Measurements from ENCODE around the gene AKAP13. TPM values are rescaled to one million over a fixed set of nuclear protein-coding genes. Genes with fewer than 3 reads are reported as not detected.

The AKAP13 gene
- total and polyA plus RNA-seq, 2 of the 8 experiments (the other 6 are each of a cell fraction or from before 2014, with no cell fraction given), result 14.0 to 46.2 TPM

DNA sequence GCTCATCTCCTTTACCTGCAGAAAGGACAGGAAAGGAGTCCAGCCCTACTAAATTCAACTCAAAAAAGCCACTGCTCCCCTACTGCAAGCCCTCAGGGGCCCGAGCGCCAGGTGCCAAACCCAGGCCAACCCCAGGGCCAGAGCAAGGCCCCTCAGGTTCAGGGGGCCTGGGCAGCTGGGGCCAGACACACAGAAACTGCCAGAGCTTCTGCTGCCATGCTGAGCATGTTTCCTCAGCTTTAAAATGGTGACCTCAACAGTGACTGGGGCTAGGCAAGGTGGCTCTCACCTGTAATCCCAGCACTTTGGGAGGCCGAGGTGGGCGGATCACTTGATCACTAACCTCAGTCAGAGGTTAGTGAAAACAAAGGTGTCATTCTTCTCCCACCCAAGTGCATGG, 375.5 kb downstream of the AKAP13 start:
- H3K56ac ChIP-seq (replicated peaks; ENCODE audit: insufficient read length, low read depth, low read length), result no peak overlapping the region
- POLR2A ChIA-PET (ENCODE audit: partially characterized antibody), result interaction anchor here (0.5 kb wide), 1 partner anchor 58 kb away, joined by 4 read pairs; no protein-coding TSS in a partner anchor
- no peak overlapping the region for H2BK15ac ChIP-seq (ENCODE audit: low read length)
- no peak overlapping the region for H3K4ac ChIP-seq (replicated peaks; ENCODE audit: insufficient read length, low read depth, low read length)
- H3K23me2 ChIP-seq (ENCODE audit: low read depth, low read length), result peaks cover 2% of the 10 kb centered on the region; the same call in 1 of the 2 replicates
- 96% methylated on average over 4 of the region's 4 CpGs; no CpG with 5 or more reads in 1 of the 2 experiments for WGBS, 2 experiments (ENCODE audit: extremely low coverage in 1 of 2, insufficient coverage in 1 of 2, insufficient read length in 1 of 2, insufficient replicate concordance in 2 of 2, low coverage in 1 of 2, low lambda C conversion rate in 2 of 2, missing lambda C conversion rate in 1 of 2)
- H3K23ac ChIP-seq (ENCODE audit: insufficient read length), result no peak overlapping the region
- no peaks in the 10 kb centered on the region for H3K79me2 ChIP-seq (ENCODE audit: control insufficient read depth in 1 of 2, insufficient read depth in 2 of 2, low read length in 2 of 2)
- H4K5ac ChIP-seq (ENCODE audit: insufficient read length, low read depth, low read length), result no peak overlapping the region
- peaks cover 2 to 10% of the 10 kb centered on the region in 2 experiments for H4K20me1 ChIP-seq (replicated peaks in 1 of 2; ENCODE audit: control insufficient read depth in 1 of 2, insufficient read depth in 2 of 2, low read length in 2 of 2)
- H3K18ac ChIP-seq (ENCODE audit: extremely low read depth, low read length), result no peak overlapping the region
- H3K9me3 ChIP-seq (ENCODE audit: insufficient read depth in 2 of 2, low read depth in 1 of 2, low read length in 1 of 2), result no peaks in the 10 kb centered on the region
- no peak overlapping the region for H2BK5ac ChIP-seq (ENCODE audit: low read depth, low read length)
- peaks cover 5% of the 10 kb centered on the region; the same call in 1 of the 2 replicates for H3K79me1 ChIP-seq (ENCODE audit: low read depth, low read length)
- peaks cover 0 to 7% (median 1%) of the 10 kb centered on the region in 4 experiments; a peak in 3 of 8 replicates for H3K36me3 ChIP-seq (ENCODE audit: control insufficient read depth in 2 of 4, insufficient read depth in 4 of 4, low read length in 3 of 4)
- no peak overlapping the region for H4K91ac ChIP-seq (replicated peaks; ENCODE audit: insufficient read length, low read length)
- H3K27me3 ChIP-seq (replicated peaks in 1 of 4; ENCODE audit: control insufficient read depth in 3 of 4, extremely low read depth in 1 of 4, insufficient read depth in 3 of 4, low read length in 3 of 4), result no peaks in the 10 kb centered on the region
- no peak overlapping the region for H2BK20ac ChIP-seq (ENCODE audit: low read length)
- H2BK120ac ChIP-seq (replicated peaks; ENCODE audit: low read depth, low read length), result no peak overlapping the region
- H3K27ac ChIP-seq (ENCODE audit: low read depth, low read length), result no peak overlapping the region
- no peak overlapping the region for H3K9ac ChIP-seq (replicated peaks in 1 of 4; ENCODE audit: extremely low read depth in 1 of 4, low read depth in 3 of 4, low read length in 3 of 4)
- no peak overlapping the region for H2AK5ac ChIP-seq (ENCODE audit: low read depth, low read length)
- no peak overlapping the region for H4K8ac ChIP-seq (ENCODE audit: extremely low read depth, insufficient read depth, low read length)
- no peak overlapping the region for H2BK12ac ChIP-seq (ENCODE audit: low read depth, low read length)
- H3K14ac ChIP-seq (ENCODE audit: insufficient read length), result no peak overlapping the region
- no peak overlapping the region for H3K4me2 ChIP-seq (ENCODE audit: insufficient read depth in 1 of 2, low read depth in 2 of 2, low read length in 2 of 2)
- FAIRE-seq, result no peak
- no peak overlapping the region for H3K4me3 ChIP-seq (ENCODE audit: extremely low read depth in 1 of 4, insufficient read depth in 2 of 4, low read depth in 3 of 4, low read length in 4 of 4)
- peaks cover 0 to 21% (median 14%) of the 10 kb centered on the region in 4 experiments; a peak in 6 of 7 replicates for H3K4me1 ChIP-seq (replicated peaks in 1 of 4; ENCODE audit: control insufficient read depth in 3 of 4, insufficient read depth in 4 of 4, low read length in 3 of 4)
- H2AFZ ChIP-seq (ENCODE audit: low read length), result no peak overlapping the region
- CTCF ChIA-PET (ENCODE audit: partially characterized antibody), result interaction anchor here (1.1 to 1.9 kb wide), 5 partner anchors 26 to 84 kb away, joined by 3 to 4 read pairs (median 3); no protein-coding TSS in a partner anchor
- no peak for DNase-seq (ENCODE audit: low read depth in 1 of 2, low spot score in 2 of 2)
- TF ChIP-seq ZNF274 (IDR thresholded peaks at IDR 0.05; ENCODE audit: borderline replicate concordance, extremely low read depth, low read length), result no peak
- no peak for TF ChIP-seq YY1 (IDR thresholded peaks at IDR 0.05; ENCODE audit: low read depth, low read length)
- TF ChIP-seq BCL11A (IDR thresholded peaks at IDR 0.05; ENCODE audit: low read depth in 2 of 2, low read length in 2 of 2), result no peak
- TF ChIP-seq CREB1 (IDR thresholded peaks at IDR 0.05), result no peak
- TF ChIP-seq FOSL1 (IDR thresholded peaks at IDR 0.05; ENCODE audit: insufficient read depth, low read depth, low read length), result no peak
- TF ChIP-seq NRF1 (IDR thresholded peaks at IDR 0.05; ENCODE audit: low read depth, low read length), result no peak
- no peak for TF ChIP-seq RBBP5 (IDR thresholded peaks at IDR 0.05; ENCODE audit: borderline replicate concordance, low read depth, low read length)
- no peak for TF ChIP-seq TAF1 (IDR thresholded peaks at IDR 0.05; ENCODE audit: low read depth, low read length)
- no peak for TF ChIP-seq HDAC6 (IDR thresholded peaks at IDR 0.05; ENCODE audit: low read depth, low read length)
- TF ChIP-seq, protein P1, sequence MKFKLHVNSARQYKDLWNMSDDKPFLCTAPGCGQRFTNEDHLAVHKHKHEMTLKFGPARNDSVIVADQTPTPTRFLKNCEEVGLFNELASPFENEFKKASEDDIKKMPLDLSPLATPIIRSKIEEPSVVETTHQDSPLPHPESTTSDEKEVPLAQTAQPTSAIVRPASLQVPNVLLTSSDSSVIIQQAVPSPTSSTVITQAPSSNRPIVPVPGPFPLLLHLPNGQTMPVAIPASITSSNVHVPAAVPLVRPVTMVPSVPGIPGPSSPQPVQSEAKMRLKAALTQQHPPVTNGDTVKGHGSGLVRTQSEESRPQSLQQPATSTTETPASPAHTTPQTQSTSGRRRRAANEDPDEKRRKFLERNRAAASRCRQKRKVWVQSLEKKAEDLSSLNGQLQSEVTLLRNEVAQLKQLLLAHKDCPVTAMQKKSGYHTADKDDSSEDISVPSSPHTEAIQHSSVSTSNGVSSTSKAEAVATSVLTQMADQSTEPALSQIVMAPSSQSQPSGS (IDR thresholded peaks at IDR 0.05; ENCODE audit: low read length), result no peak
- no peak for TF ChIP-seq RNF2 (IDR thresholded peaks at IDR 0.05; ENCODE audit: borderline replicate concordance, low read depth, low read length, missing control alignments, poor library complexity, severe bottlenecking)
- TF ChIP-seq KDM5A (IDR thresholded peaks at IDR 0.05; ENCODE audit: low read length), result no peak
- no peak for TF ChIP-seq JUND (IDR thresholded peaks at IDR 0.05; ENCODE audit: low read length)

Measured in H1 (cell line).